ENCODE data around the gene MED15. TPM values are rescaled to one million over a fixed set of nuclear protein-coding genes. Genes with fewer than 3 reads are reported as not detected.

Gene MED15
- total RNA-seq, 4 donors from 2014 or later = 37.5 to 69.4 (median 52.7) TPM

DNA sequence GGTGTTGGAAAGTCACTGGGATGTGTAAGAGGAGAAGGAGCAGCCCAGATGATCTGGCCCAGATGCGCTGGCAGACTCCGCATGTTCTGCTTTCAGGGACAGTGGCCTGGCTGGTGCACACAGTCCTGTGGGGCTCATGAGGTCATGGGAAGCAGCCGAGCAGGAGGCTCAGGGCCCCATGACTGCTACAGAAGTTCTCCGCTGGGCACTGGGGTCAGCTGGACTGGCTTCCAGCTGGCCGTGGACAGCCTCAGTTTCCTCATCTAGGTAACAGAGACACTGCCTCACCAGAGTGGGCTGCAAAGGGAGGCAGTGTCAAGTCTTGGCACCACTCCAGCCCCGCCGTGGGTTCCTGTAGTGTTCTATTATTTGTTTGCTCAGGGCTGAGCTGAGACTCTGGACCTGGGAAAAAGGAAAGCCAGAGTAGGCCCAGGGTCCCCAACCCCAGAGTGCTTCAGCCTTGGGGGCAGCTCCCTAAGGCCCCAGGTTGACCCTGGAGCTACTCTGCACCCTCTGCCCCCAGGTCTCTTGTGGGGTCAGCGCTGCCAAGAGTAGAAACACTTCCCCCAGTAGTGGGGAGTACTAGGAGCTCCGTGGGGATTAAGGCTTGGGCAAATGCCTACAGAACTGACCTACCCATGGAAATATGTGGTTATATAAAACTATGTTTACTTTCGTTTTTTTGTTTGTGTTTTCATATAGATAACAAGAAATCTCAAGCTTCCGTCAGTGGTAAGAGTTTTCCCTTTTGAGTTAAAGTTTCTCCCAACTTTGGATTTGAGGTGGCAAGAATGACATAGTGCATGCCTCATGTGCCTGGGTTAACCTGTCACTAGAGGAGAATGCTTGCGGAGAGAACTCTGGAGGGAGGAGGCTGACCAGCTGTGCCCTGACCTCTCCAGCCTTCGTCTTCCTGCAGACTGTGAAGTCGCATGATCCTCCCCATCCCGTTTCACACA lies 45.3 kb downstream of the MED15 start:
- DNase-seq = peak; percentile 97 to 98
- H3K4me1 ChIP-seq = peaks cover 89 to 96% of the 10 kb centered on the region in 2 donors
- H3K9me3 ChIP-seq = no peaks in the 10 kb centered on the region
- H3K36me3 ChIP-seq = no peaks in the 10 kb centered on the region
- intact Hi-C loops (cut with DNase I; ENCODE audit: low total_unique reads) (loop anchor here (10.0 kb wide), 1 partner anchor 1258 kb away; the partner anchor contains the start of gene CLTCL1), in situ Hi-C loops (cut with MboI; ENCODE audit: low sequenced_read_pairs in 4 of 4) (no loop called here)
- ATAC-seq = peak; percentile 51 to 55
- no peaks in the 10 kb centered on the region for H3K27me3 ChIP-seq
- peak overlapping the region; percentile 95 to 98 (median 97) for H3K27ac ChIP-seq
- TF ChIP-seq, protein P1, sequence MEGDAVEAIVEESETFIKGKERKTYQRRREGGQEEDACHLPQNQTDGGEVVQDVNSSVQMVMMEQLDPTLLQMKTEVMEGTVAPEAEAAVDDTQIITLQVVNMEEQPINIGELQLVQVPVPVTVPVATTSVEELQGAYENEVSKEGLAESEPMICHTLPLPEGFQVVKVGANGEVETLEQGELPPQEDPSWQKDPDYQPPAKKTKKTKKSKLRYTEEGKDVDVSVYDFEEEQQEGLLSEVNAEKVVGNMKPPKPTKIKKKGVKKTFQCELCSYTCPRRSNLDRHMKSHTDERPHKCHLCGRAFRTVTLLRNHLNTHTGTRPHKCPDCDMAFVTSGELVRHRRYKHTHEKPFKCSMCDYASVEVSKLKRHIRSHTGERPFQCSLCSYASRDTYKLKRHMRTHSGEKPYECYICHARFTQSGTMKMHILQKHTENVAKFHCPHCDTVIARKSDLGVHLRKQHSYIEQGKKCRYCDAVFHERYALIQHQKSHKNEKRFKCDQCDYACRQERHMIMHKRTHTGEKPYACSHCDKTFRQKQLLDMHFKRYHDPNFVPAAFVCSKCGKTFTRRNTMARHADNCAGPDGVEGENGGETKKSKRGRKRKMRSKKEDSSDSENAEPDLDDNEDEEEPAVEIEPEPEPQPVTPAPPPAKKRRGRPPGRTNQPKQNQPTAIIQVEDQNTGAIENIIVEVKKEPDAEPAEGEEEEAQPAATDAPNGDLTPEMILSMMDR (IDR thresholded peaks at IDR 0.05 in 4 of 5, conservative IDR thresholded peaks at IDR 0.05 in 1 of 5) = no peak
- TF ChIP-seq POLR2A (IDR thresholded peaks at IDR 0.05) = peak in 1 of 2 donors; percentile 36
- peak overlapping the region in 2 of 4 donors; percentile 1 to 24 for H3K4me3 ChIP-seq

GRCh38 chr22:20553947-20554741 lies 46.7 kb downstream of the MED15 start:
- Histone ChIP-seq H3K9me3 (no peaks in the 10 kb centered on the region), H3K36me3 (no peaks in the 10 kb centered on the region), H3K4me3 (no peak overlapping the region), H3K27ac (peak overlapping the region; percentile 95 to 98 (median 97)), H3K27me3 (no peaks in the 10 kb centered on the region), H3K4me1 (peaks cover 87 to 94% of the 10 kb centered on the region in 2 donors)
- TF ChIP-seq POLR2A (IDR thresholded peaks at IDR 0.05) = no peak
- TF ChIP-seq, protein P1 (IDR thresholded peaks at IDR 0.05 in 4 of 5, conservative IDR thresholded peaks at IDR 0.05 in 1 of 5) = no peak
- intact Hi-C loops (cut with DNase I; ENCODE audit: low total_unique reads) (loop anchor here (10.0 kb wide), 1 partner anchor 1259 kb away; the partner anchor contains the start of gene CLTCL1), in situ Hi-C loops (cut with MboI; ENCODE audit: low sequenced_read_pairs in 4 of 4) (no loop called here)
- ATAC-seq (no peak), DNase-seq (peak in 1 of 2 donors; percentile 59)

DNA sequence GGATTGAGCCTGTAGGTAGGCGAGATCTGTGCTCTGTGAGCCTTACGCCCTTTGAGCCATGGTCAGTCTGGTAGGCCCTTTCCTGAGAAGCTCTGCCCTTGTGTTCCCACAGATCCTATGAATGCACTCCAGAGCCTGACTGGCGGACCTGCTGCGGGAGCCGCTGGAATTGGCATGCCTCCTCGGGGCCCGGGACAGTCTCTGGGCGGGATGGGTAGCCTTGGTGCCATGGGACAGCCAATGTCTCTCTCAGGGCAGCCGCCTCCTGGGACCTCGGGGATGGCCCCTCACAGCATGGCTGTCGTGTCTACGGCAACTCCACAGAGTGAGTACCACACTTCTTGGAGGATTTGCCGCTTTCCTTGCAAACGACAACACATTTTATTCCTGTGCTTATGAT lies 47.4 kb downstream of the MED15 start:
- Histone ChIP-seq H3K27ac (peak overlapping the region; percentile 95 to 98 (median 97)), H3K27me3 (no peaks in the 10 kb centered on the region), H3K9me3 (no peaks in the 10 kb centered on the region), H3K4me1 (peaks cover 80 to 88% of the 10 kb centered on the region in 2 donors), H3K36me3 (peaks cover 0 to 4% of the 10 kb centered on the region in 2 donors), H3K4me3 (no peak overlapping the region)
- intact Hi-C loops (cut with DNase I; ENCODE audit: low total_unique reads) (loop anchor here (10.0 kb wide), 1 partner anchor 1260 kb away; the partner anchor contains the start of gene CLTCL1), in situ Hi-C loops (cut with MboI; ENCODE audit: low sequenced_read_pairs in 4 of 4) (no loop called here)
- no peak for TF ChIP-seq POLR2A (IDR thresholded peaks at IDR 0.05)
- TF ChIP-seq, protein P1 (IDR thresholded peaks at IDR 0.05 in 4 of 5, conservative IDR thresholded peaks at IDR 0.05 in 1 of 5) = no peak
- ATAC-seq = no peak
- peak in 1 of 2 donors; percentile 53 for DNase-seq

- TF ChIP-seq, protein P1 (IDR thresholded peaks at IDR 0.05 in 4 of 5, conservative IDR thresholded peaks at IDR 0.05 in 1 of 5) = no peak
- TF ChIP-seq POLR2A (IDR thresholded peaks at IDR 0.05) = no peak
- Histone ChIP-seq H3K9me3 (no peaks in the 10 kb centered on the region), H3K27me3 (no peaks in the 10 kb centered on the region), H3K4me1 (peaks cover 45 to 52% of the 10 kb centered on the region in 2 donors), H3K36me3 (peaks cover 0 to 5% of the 10 kb centered on the region in 2 donors), H3K4me3 (no peak overlapping the region), H3K27ac (peak overlapping the region; percentile 95 to 98 (median 97))
- no peak for ATAC-seq
- in situ Hi-C loops (cut with MboI; ENCODE audit: low sequenced_read_pairs in 4 of 4) (no loop called here), intact Hi-C loops (cut with DNase I; ENCODE audit: low total_unique reads) (loop anchor here (10.0 kb wide), 1 partner anchor 1264 kb away; the partner anchor contains the start of gene CLTCL1)
- DNase-seq = no peak
Measured at GRCh38 chr22:20558534-20558933, 51.1 kb downstream of the MED15 start.

All from gastrocnemius medialis (tissue), 4 donors.